IMR-90 (cell line): ENCODE data around the gene SNX1. TPM values are rescaled to one million over a fixed set of nuclear protein-coding genes. Genes with fewer than 3 reads are reported as not detected.
A peak's percentile ranks its signal among the peaks of the same experiment; 100 is the strongest.

Experiments
- ATAC-seq: fragments of 200-7000 bp; cut with Tn5 transposase; 2 replicates; pipeline ENCODE4 v1.9.1; 2020; ENCODE audit warnings: low read depth, mild to moderate bottlenecking, moderate library complexity
- BruUV-seq: library from RNA; stranded (reverse); fragments of 400-500 nt; replicated peaks from 2 replicates; lab custom pipeline; 2021; lab: Mats Ljungman, UMichigan
- CTCF ChIA-PET: fragments of 300-600 bp; formaldehyde crosslinking; extraction: SDS; loops from one replicate; lab custom pipeline; 2021; ENCODE audit warnings: antibody characterized with exemption; lab: Yijun Ruan, JAX
- POLR2A ChIA-PET: fragments of 300-600 bp; sonication (Branson Sonifier 250); formaldehyde crosslinking; loops from one replicate; lab custom pipeline; 2022; ENCODE audit warnings: antibody characterized with exemption; ENCODE audit not compliant: unreplicated experiment; lab: Charles Lee
- DNase-seq: peaks from one replicate; pipeline ENCODE4 v3.0.0; 2013
- H2AFZ ChIP-seq: replicated peaks from 2 replicates; pipeline ENCODE3; 2013; ENCODE audit warnings: low read length, mild to moderate bottlenecking; ENCODE audit not compliant: poor library complexity
- H2AK5ac ChIP-seq: 2 replicates; pipeline ENCODE4 v1.6.1; 2013; ENCODE audit warnings: low read depth, low read length, inconsistent platforms
- H2AK9ac ChIP-seq: replicated peaks from 2 replicates; pipeline ENCODE3; 2013; ENCODE audit warnings: mild to moderate bottlenecking, low read depth, low read length, moderate library complexity; ENCODE audit not compliant: poor library complexity
- H2BK120ac ChIP-seq: 2 replicates; pipeline ENCODE4 v1.6.1; 2013; ENCODE audit warnings: low read depth, low read length, inconsistent platforms
- H2BK15ac ChIP-seq: 3 replicates; pipeline ENCODE4 v1.6.1; 2013; ENCODE audit warnings: low read depth, low read length, inconsistent platforms
- H2BK20ac ChIP-seq: 2 replicates; pipeline ENCODE4 v1.6.1; 2013; ENCODE audit warnings: low read depth, mild to moderate bottlenecking, inconsistent platforms, low read length, moderate library complexity
- H2BK5ac ChIP-seq: 2 replicates; pipeline ENCODE4 v1.6.1; 2013; ENCODE audit warnings: mild to moderate bottlenecking, low read depth, low read length, inconsistent platforms; ENCODE audit not compliant: poor library complexity, severe bottlenecking
- H3K14ac ChIP-seq: replicated peaks from 2 replicates; pipeline ENCODE4 v1.6.1; 2013; ENCODE audit warnings: low read depth, low read length, inconsistent platforms
- H3K18ac ChIP-seq: 2 replicates; pipeline ENCODE4 v1.6.1; 2013; ENCODE audit warnings: low read depth, low read length, control low read depth
- H3K23ac ChIP-seq: 2 replicates; pipeline ENCODE4 v1.6.1; 2013; ENCODE audit warnings: low read depth, low read length, inconsistent platforms
- H3K27ac ChIP-seq: 2 replicates; pipeline ENCODE4 v1.5.1; 2013; ENCODE audit warnings: mild to moderate bottlenecking, control low read depth, low read length; ENCODE audit not compliant: insufficient read depth
- H3K27me3 ChIP-seq: 2 replicates; pipeline ENCODE4 v1.6.1; 2013; ENCODE audit warnings: low read length; ENCODE audit not compliant: control insufficient read depth, insufficient read depth
- H3K36me3 ChIP-seq: 2 replicates; pipeline ENCODE4 v1.6.1; 2013; ENCODE audit warnings: low read length, mixed read lengths; ENCODE audit not compliant: control insufficient read depth, insufficient read depth
- H3K4ac ChIP-seq: 2 replicates; pipeline ENCODE4 v1.6.1; 2013; ENCODE audit warnings: low read depth, low read length, inconsistent platforms
- H3K4me1 ChIP-seq: 2 replicates; pipeline ENCODE4 v1.6.1; 2013; ENCODE audit warnings: low read length, mixed read lengths; ENCODE audit not compliant: control insufficient read depth, insufficient read depth
- H3K4me2 ChIP-seq: 2 replicates; pipeline ENCODE4 v1.6.1; 2013; ENCODE audit warnings: low read depth, mild to moderate bottlenecking, control low read depth, low read length, moderate library complexity
- H3K4me3 ChIP-seq: 2 replicates; pipeline ENCODE4 v1.5.1; 2013; ENCODE audit warnings: low read depth, mild to moderate bottlenecking, control low read depth, low read length, moderate library complexity; ENCODE audit not compliant: insufficient read depth
- H3K56ac ChIP-seq: 2 replicates; pipeline ENCODE4 v1.6.1; 2013; ENCODE audit warnings: low read length, inconsistent platforms; ENCODE audit not compliant: insufficient read depth; ENCODE audit errors: extremely low read depth
- H3K79me1 ChIP-seq, 2 experiments: 2 replicates each; pipeline ENCODE4 v1.6.1; 2013; ENCODE audit warnings: low read length in 2 of 2, inconsistent platforms in 1 of 2, low read depth in 1 of 2
- H3K9ac ChIP-seq: 2 replicates; pipeline ENCODE4 v1.6.1; 2013; ENCODE audit warnings: low read depth, low read length, control low read depth
- H3K9me1 ChIP-seq: 2 replicates; pipeline ENCODE4 v1.6.1; 2013; ENCODE audit warnings: low read length, inconsistent platforms; ENCODE audit not compliant: insufficient read depth
- H3K9me3 ChIP-seq: 2 replicates; pipeline ENCODE4 v1.6.1; 2013; ENCODE audit warnings: low read length; ENCODE audit not compliant: control insufficient read depth, insufficient read depth
- H4K20me1 ChIP-seq: 2 replicates; pipeline ENCODE4 v1.6.1; 2013; ENCODE audit warnings: low read length, inconsistent platforms; ENCODE audit not compliant: insufficient read depth
- H4K5ac ChIP-seq: 2 replicates; pipeline ENCODE4 v1.6.1; 2013; ENCODE audit warnings: mild to moderate bottlenecking, low read depth, low read length, control low read depth
- H4K8ac ChIP-seq, 2 experiments: 2 replicates each; pipeline ENCODE4 v1.6.1; 2013; ENCODE audit warnings: low read depth in 2 of 2, low read length in 2 of 2, control low read depth in 1 of 2, inconsistent platforms in 1 of 2
- H4K91ac ChIP-seq: 2 replicates; pipeline ENCODE4 v1.6.1; 2013; ENCODE audit warnings: low read depth, low read length, inconsistent platforms; ENCODE audit not compliant: insufficient read depth
- CEBPB ChIP-seq: IDR thresholded peaks from 2 replicates; pipeline ENCODE4 v1.6.1; 2012; ENCODE audit warnings: low read depth, low read length, improper control_type of control experiment
- CHD1 ChIP-seq: IDR thresholded peaks from 2 replicates; pipeline ENCODE4 v1.6.1; 2012; ENCODE audit warnings: low read depth, low read length, improper control_type of control experiment
- MAFK ChIP-seq: IDR thresholded peaks from 2 replicates; pipeline ENCODE4 v1.6.1; 2012; ENCODE audit warnings: low read depth, low read length, improper control_type of control experiment
- MAZ ChIP-seq: IDR thresholded peaks from 2 replicates; pipeline ENCODE4 v1.6.1; 2012; ENCODE audit warnings: low read depth, mild to moderate bottlenecking, low read length, improper control_type of control experiment, moderate library complexity, borderline replicate concordance
- MXI1 ChIP-seq: IDR thresholded peaks from 2 replicates; pipeline ENCODE4 v1.6.1; 2012; ENCODE audit warnings: low read depth, mild to moderate bottlenecking, low read length, moderate library complexity, borderline replicate concordance
- POLR2A ChIP-seq: IDR thresholded peaks from 2 replicates; pipeline ENCODE4 v1.6.1; 2012; ENCODE audit warnings: mild to moderate bottlenecking, low read depth, low read length
- RAD21 ChIP-seq: IDR thresholded peaks from 2 replicates; pipeline ENCODE4 v1.6.1; 2012; ENCODE audit warnings: low read length, improper control_type of control experiment
- RCOR1 ChIP-seq: IDR thresholded peaks from 2 replicates; pipeline ENCODE4 v1.6.1; 2012; ENCODE audit warnings: mild to moderate bottlenecking, low read length, improper control_type of control experiment; ENCODE audit not compliant: insufficient replicate concordance
- RFX5 ChIP-seq: IDR thresholded peaks from 2 replicates; pipeline ENCODE4 v1.8.0; 2012; ENCODE audit warnings: low read depth, mild to moderate bottlenecking, low read length, moderate library complexity
- SMC3 ChIP-seq: fragments of 150-350 bp; IDR thresholded peaks from 2 replicates; pipeline ENCODE4 v1.6.1; 2016; ENCODE audit warnings: low read depth, mild to moderate bottlenecking, antibody characterized with exemption, low read length, moderate library complexity
- WGBS, 2 experiments: methylation state at CpG; one replicate each; pipeline versions ENCODE4 v1.1.5 to v1.1.7; 2013; ENCODE audit warnings: missing lambda C conversion rate in 2 of 2; ENCODE audit not compliant: insufficient read length in 1 of 2; ENCODE audit errors: extremely low coverage in 2 of 2; 5-methylcytosine and 5-hydroxymethylcytosine counted together
- dilution Hi-C: fragments of 300-500 bp; cut with HindIII; formaldehyde crosslinking; loops from one replicate; pipeline ENCODE4 v1.14.3; 2018; ENCODE audit warnings: low sequenced_read_pairs; ENCODE audit not compliant: unreplicated experiment
- in situ Hi-C: fragments of 300-500 bp; cut with MboI; formaldehyde crosslinking; loops from 3 replicates; pipeline ENCODE4 v1.14.3; 2019; ENCODE audit warnings: low sequenced_read_pairs, inconsistent platforms, mixed read lengths
- intact Hi-C: fragments of 100-400 bp; cut with micrococcal nuclease; formaldehyde crosslinking; loops from 2 replicates; pipeline ENCODE4 v1.10.0; 2022
- polyA plus RNA-seq, 3 experiments: library from polyadenylated mRNA; depleted of rRNA; stranded (reverse); fragments of >200 nt; gene quantifications; 2 replicates each; pipeline ENCODE4 v1.2.3, GENCODE V29; 2012; ENCODE audit warnings: low replicate concordance in 1 of 3
- total RNA-seq: library from RNA; depleted of rRNA; stranded (reverse); fragments of >200 nt; gene quantifications from 2 replicates; pipeline ENCODE4 v1.2.3, GENCODE V29; 2012
- TF ChIP-seq, protein P1 (sequence below): fragments of 150-350 bp; IDR thresholded peaks from 2 replicates; pipeline ENCODE4 v1.6.1; 2017; ENCODE audit warnings: mild to moderate bottlenecking, antibody characterized with exemption, low read length, low read depth
- TF ChIP-seq, protein P2 (sequence below): conservative IDR thresholded peaks from 2 replicates; pipeline ENCODE4 v1.5.1; 2012; ENCODE audit warnings: mild to moderate bottlenecking, low read depth, low read length, improper control_type of control experiment
- TF ChIP-seq, protein P3 (sequence below): fragments of 150-350 bp; IDR thresholded peaks from 2 replicates; pipeline ENCODE4 v1.6.1; 2016; ENCODE audit warnings: low read depth, mild to moderate bottlenecking, low read length, moderate library complexity, borderline replicate concordance

SNX1 gene
- total and polyA plus RNA-seq, 2 of the 4 experiments (the other 2 are of a cell fraction): 35.3 to 72.3 TPM

DNA sequence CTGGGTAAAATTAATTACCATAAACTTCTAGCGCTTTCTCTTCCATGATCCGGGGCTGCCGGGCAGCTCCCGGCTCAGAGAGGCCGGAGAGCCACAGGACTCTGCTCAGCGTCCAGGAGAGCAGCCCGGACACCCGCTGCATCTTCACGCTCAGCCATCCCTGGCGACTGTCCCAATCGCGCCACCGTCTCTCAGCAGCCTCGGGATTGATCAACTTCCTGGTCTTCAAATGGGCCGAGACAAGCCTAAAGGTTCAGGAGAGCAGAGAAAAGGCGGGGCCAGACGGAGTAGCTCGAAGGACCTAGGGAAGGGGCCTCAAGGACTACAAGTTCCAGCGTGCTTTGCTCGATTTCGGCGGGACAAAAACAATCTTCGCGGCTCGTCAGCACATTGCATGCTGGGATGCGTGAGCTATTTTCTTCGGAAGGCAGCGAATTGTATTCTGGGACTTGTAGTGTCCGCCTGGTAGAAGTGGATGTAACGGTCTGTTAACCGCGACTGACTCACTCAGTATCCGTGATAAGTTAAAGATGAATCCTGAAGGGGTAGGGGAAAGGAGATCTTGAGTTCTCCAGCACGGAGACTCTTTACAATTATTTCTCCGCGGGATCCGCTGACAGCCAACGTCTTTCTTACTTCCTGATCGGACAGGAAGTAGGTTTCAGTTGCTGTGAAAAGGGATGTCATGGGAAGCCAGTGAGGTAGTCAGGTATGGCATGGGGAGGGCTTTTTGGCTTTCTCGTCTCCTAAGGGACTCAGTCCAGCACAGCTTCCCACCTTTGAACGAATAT lies 2.0 kb upstream of the SNX1 start, which contains the start of gene CIAO2A:
Gene CIAO2A, minus strand, starts transcription at position 212 of the 791 bp plus-strand sequence. Its CDS starts 70 bp downstream, at position 142.
- WGBS, 2 experiments: 2% methylated on average over 15 of the region's 41 CpGs; no CpG with 5 or more reads in 1 of the 2 experiments
- Histone ChIP-seq H3K36me3 (no peaks in the 10 kb centered on the region), H4K91ac (peak within 1 kb of the TSS; percentile 90), H2AK9ac (peak within 1 kb of the TSS; percentile 93), H4K20me1 (peaks cover 26% of the 10 kb centered on the region; the same call in 1 of the 2 replicates), H2BK20ac (peak within 1 kb of the TSS; percentile 82), H3K9me1 (peaks cover 2% of the 10 kb centered on the region; the same call in 1 of the 2 replicates), H3K9me3 (no peaks in the 10 kb centered on the region), H2BK120ac (peak within 1 kb of the TSS; percentile 90), H3K56ac (peak within 1 kb of the TSS; percentile 96), H2BK15ac (peak within 1 kb of the TSS; percentile 97), H2AFZ (peak within 1 kb of the TSS; percentile 95), H3K4me3 (peak within 1 kb of the TSS; percentile 71), H2BK5ac (peak within 1 kb of the TSS; percentile 94), H3K27me3 (no peaks in the 10 kb centered on the region), H3K4me1 (0 out of 2 replicates have a peak, but pooled peaks cover 1% of the 10 kb centered on the region), H4K8ac (peak within 1 kb of the TSS; percentile 83 to 99), H3K27ac (peak within 1 kb of the TSS; percentile 85), H3K23ac (peak within 1 kb of the TSS; percentile 87), H4K5ac (peak within 1 kb of the TSS; percentile 93), H3K14ac (peak within 1 kb of the TSS; percentile 97), H2AK5ac (peak within 1 kb of the TSS; percentile 68), H3K4me2 (peak within 1 kb of the TSS; percentile 92), H3K79me1 (peaks cover 19 to 72% of the 10 kb centered on the region in 2 experiments; a peak in 3 of 4 replicates), H3K18ac (peak within 1 kb of the TSS; percentile 89), H3K4ac (peak within 1 kb of the TSS; percentile 93), H3K9ac (peak within 1 kb of the TSS; percentile 79)
- ChIA-PET POLR2A (interaction anchor here (0.5 to 1.0 kb wide), 3 partner anchors 18 to 218 kb away, joined by 3 to 11 read pairs (median 3); no protein-coding TSS in a partner anchor), CTCF (interaction anchor here (0.5 to 1.2 kb wide), 5 partner anchors 10 to 603 kb away, joined by 3 to 4 read pairs (median 3); partner anchors contain the start of gene PPIB)
- ATAC-seq (peak; percentile 78), DNase-seq (peak; percentile 98)
- intact Hi-C loops (no loop called here), in situ Hi-C loops (no loop called here), dilution Hi-C loops (no loop called here)
- no TSS peak for BruUV-seq
- no peak for TF ChIP-seq RFX5
- no peak for TF ChIP-seq RAD21
- TF ChIP-seq MAZ: no peak
- TF ChIP-seq, protein P1, sequence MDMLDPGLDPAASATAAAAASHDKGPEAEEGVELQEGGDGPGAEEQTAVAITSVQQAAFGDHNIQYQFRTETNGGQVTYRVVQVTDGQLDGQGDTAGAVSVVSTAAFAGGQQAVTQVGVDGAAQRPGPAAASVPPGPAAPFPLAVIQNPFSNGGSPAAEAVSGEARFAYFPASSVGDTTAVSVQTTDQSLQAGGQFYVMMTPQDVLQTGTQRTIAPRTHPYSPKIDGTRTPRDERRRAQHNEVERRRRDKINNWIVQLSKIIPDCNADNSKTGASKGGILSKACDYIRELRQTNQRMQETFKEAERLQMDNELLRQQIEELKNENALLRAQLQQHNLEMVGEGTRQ: peak; percentile 11; the same call in 1 of the 2 replicates
- TF ChIP-seq, protein P2, sequence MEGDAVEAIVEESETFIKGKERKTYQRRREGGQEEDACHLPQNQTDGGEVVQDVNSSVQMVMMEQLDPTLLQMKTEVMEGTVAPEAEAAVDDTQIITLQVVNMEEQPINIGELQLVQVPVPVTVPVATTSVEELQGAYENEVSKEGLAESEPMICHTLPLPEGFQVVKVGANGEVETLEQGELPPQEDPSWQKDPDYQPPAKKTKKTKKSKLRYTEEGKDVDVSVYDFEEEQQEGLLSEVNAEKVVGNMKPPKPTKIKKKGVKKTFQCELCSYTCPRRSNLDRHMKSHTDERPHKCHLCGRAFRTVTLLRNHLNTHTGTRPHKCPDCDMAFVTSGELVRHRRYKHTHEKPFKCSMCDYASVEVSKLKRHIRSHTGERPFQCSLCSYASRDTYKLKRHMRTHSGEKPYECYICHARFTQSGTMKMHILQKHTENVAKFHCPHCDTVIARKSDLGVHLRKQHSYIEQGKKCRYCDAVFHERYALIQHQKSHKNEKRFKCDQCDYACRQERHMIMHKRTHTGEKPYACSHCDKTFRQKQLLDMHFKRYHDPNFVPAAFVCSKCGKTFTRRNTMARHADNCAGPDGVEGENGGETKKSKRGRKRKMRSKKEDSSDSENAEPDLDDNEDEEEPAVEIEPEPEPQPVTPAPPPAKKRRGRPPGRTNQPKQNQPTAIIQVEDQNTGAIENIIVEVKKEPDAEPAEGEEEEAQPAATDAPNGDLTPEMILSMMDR: no peak
- no peak for TF ChIP-seq RCOR1
- peak; percentile 75 for TF ChIP-seq POLR2A
- no peak for TF ChIP-seq CHD1
- TF ChIP-seq, protein P3, sequence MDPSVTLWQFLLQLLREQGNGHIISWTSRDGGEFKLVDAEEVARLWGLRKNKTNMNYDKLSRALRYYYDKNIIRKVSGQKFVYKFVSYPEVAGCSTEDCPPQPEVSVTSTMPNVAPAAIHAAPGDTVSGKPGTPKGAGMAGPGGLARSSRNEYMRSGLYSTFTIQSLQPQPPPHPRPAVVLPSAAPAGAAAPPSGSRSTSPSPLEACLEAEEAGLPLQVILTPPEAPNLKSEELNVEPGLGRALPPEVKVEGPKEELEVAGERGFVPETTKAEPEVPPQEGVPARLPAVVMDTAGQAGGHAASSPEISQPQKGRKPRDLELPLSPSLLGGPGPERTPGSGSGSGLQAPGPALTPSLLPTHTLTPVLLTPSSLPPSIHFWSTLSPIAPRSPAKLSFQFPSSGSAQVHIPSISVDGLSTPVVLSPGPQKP: no peak
- TF ChIP-seq MXI1: peak; percentile 53; the same call in 1 of the 2 replicates
- TF ChIP-seq SMC3: no peak
- no peak for TF ChIP-seq CEBPB
- peak; percentile 78 for TF ChIP-seq MAFK
